Measurements from ENCODE around the gene C10orf90.

Gene C10orf90, protein sequence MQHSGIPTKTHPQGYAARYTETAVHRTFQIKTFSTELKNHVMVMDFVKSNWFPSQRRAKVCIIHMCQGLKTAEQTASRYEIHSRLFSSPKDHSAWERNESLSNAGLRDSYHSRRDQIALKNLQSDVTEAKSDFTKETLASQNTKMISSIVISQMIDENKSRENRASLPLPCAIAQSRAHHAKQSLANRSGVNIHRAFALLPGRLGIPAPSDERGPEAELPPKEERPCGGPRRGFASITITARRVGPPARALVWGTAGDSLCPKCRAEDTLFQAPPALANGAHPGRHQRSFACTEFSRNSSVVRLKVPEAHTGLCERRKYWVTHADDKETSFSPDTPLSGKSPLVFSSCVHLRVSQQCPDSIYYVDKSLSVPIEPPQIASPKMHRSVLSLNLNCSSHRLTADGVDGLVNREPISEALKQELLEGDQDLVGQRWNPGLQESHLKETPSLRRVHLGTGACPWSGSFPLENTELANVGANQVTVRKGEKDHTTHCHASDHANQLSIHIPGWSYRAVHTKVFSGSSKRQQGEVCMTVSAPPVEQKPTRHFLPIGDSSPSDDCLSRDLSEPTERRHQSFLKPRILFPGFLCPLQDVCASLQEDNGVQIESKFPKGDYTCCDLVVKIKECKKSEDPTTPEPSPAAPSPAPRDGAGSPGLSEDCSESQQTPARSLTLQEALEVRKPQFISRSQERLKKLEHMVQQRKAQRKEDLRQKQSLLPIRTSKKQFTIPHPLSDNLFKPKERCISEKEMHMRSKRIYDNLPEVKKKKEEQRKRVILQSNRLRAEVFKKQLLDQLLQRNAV

GRCh38 chr10:126670056-126670894, at the start of gene C10orf90:
Gene C10orf90, minus strand, starts transcription at chr10:126670693. Its CDS starts 213 bp downstream, at chr10:126670480.
- no peak for DNase-seq

DNA sequence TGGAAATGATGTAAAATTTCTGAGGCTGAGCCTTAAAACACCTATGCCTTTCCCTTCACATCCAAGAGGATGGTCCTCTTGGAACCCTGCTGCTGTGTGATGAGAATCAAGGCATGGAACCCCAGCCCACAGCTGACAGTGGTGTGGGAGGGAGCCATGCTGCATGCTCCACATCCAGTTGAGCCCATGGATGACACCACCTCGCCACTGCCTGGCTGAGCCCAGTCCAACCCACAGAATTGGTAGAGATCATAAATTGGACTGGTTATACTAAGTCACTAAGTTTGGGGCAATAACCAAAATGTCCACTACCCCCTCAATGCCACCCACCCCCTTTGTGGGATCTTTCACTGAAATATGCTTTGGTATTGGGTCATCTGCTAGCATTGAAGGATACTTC, 45.9 kb upstream of the C10orf90 start:
- DNase-seq, result no peak

GRCh38 chr10:126713594-126713993, 43.1 kb upstream of the C10orf90 start:
- DNase-seq, result no peak

DNA sequence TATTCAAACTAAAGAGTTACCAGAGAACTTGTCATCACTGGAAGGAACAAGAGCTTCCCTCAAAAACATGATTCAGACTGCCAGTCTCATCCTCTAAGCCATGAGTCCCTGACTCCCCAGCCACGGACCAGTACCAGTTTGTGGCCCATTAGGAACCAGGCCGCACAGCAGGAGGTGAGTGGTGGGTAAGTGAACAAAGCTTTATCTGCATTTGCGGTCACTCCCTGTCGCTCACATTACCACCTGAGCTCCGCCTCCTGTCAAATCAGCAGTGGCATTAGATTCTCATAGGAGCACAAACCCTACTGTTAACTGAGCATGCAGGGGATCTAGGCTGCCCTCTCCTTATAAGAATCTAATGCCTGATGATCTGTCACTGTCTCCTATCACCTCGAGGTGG, 42.2 kb upstream of the C10orf90 start:
- no peak for DNase-seq

- DNase-seq, result no peak
These were observed 35.6 kb upstream of the C10orf90 start for GRCh38 chr10:126705951-126706565.

DNA sequence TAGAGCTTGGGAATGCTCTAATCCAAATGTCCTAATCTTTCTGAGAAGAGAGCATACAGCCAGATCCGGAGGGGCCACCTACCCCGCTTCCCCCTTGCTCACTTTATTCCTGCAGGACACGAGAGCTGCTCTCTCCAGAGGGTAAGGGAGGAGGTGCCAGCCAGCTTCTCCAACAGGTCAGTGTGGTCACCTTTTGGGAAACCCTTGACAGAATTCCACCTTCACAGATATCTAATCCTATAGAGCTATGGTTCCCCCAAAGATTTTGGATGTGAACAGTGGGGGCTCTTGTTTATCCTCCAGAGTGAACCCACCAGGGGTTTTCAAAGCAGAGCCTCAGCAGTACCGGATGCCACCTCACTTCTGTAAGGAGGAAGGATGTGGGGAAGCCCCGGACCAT, 34.6 kb upstream of the C10orf90 start:
- no peak for DNase-seq

GRCh38 chr10:126704649-126705048, 34.2 kb upstream of the C10orf90 start:
- no peak for DNase-seq

DNA sequence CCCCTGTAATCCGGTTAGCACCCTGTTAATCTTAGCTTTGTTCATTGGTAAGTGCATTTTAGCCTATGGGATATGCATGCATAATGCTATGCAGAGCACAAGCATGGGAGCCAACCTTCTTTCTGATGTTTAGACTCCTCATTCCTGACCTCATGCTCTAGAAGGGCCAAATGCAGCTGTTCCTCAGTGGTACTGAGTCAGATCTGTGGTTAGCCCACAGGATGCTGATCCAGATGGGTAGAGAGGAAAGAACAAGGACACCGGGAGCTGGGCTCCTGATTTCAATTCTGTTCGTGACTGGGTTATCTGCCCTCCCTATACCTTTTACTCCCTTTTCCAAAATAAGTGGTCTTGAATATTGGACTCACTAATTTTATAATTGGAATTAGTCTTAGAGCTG, 31.7 kb upstream of the C10orf90 start:
- DNase-seq, result no peak

DNA sequence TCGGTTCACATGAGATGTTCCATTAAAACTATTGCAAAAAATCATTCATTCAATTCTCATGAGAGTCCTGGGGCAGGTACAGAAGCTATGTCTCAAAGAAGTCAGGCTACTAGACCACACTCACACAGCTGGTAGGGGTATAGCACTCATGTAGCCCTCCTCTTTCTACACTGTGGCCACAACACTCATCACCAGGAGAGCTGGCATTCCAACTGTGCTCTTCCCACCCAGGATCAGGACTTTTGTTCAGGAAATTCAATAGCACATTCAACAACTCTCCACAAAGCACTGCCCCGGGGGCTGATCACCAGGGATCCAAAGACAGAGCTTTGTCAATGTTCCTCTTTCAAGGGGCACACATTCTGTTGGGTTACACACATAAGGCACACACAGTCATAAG, 31.0 kb upstream of the C10orf90 start:
- DNase-seq, result no peak

- DNase-seq, result no peak
These were observed 26.2 kb upstream of the C10orf90 start for GRCh38 chr10:126696684-126697083.

DNA sequence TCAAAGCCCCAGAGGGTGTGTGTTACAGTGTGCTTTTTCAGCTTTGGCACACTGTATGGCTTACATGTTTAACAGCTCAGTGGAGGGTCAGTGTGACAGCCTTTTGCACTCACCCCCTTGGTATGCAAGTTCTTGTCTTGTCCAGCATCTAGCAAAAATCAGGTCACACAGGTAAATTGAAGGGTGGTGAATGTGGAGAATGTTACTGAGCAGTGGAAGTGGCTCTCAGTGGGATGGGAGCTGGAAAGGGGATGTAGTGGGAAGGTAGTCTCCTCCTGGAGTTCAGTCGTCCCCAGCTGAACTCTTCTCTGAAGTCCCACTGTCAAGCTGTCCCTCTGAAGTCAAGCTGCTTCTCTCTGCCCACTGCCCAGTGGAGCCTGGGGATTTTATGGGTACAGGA, 21.0 kb upstream of the C10orf90 start:
- no peak for DNase-seq

DNA sequence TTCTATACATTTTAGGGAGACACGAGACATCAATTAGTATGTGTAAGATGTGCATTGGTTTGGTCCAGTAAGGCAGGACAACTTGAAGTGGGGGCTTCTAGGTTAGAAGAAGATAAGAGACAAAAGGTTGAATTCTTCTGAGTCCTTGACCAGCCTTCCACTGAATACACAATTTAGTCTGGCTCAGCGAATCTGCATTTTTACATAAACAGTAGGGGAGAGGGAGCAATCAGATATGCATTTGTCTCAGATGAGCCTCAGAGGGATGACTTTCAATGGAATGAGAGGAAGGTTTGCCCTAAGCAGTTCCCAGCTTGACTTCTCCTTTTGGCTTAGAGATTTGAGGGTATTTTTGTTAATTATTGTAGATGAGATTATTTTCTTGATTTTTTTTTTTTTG, 20.0 kb upstream of the C10orf90 start:
- DNase-seq, result no peak

DNA sequence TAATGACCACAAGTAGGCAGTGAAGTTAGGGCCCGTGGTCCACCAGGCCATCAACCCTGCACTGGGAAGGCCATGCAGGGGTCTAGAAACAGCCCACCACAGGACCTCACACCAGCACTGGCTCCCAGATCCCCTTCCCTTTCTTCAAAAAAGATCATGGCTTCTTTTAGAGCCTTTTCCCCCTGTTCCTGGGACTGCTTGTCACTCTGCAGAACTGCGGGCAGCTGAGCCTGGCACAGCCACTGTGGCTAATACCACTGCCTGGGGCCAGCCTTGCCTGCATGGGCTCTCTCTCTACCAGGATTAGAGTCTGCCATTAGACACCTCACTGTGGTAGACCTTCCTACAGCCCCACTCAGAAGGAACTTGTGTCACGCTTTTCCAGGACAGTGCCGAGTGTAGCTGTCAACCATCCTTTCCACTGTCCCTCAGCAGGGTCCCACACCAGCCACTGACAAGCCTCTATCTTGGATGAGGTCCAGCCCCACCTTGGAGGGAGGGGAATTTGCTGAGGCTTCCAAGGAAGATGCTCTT, 19.0 kb upstream of the C10orf90 start:
- DNase-seq, result no peak

DNA sequence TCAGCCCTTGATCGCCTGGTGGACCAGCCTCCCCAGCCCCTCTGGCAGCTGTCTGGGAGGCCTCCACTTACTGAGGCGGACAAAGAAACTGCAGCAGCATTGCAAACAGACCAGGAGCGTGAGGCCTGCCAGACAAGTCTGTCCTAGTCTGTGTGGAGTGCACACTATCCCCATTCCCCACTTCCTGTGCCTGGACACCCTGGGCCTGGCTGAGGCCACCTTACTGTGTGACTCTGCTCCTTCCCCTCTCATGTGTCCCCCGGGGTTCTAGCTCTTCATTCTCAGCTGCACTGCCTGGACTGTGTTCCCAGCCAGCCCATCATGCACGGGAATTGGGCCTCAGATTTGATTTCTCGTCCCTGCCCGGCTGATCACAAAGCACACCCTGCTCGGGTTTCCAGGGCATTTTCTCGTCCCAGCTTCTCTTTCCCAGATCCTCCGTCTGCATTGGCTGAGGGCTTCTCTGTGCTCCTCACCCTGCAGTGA, 16.7 kb upstream of the C10orf90 start:
- no peak for DNase-seq

DNA sequence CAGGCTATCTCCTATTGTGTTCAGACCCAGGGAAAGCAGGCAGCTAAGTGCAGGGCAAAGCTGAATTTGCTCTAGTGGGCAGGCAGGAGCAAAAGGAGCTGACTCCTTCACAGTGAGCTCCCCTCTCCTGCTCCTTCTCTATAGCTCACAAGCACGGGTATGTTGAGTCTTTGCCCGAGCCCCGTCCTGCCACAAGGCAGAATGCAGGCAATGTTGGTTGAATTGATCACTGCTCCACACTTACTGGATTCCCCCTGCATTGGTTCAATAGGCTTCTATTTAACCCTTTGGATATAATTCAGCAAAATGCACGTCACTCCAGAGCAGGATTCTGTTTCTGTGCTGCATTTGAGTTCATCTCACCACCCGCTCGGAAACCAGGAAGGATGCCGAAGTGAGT, 16.2 kb upstream of the C10orf90 start:
- DNase-seq, result no peak

- DNase-seq, result no peak
These were observed 15.8 kb upstream of the C10orf90 start for GRCh38 chr10:126686268-126686667.

GRCh38 chr10:126685756-126686155, 15.3 kb upstream of the C10orf90 start:
- DNase-seq, result no peak

DNA sequence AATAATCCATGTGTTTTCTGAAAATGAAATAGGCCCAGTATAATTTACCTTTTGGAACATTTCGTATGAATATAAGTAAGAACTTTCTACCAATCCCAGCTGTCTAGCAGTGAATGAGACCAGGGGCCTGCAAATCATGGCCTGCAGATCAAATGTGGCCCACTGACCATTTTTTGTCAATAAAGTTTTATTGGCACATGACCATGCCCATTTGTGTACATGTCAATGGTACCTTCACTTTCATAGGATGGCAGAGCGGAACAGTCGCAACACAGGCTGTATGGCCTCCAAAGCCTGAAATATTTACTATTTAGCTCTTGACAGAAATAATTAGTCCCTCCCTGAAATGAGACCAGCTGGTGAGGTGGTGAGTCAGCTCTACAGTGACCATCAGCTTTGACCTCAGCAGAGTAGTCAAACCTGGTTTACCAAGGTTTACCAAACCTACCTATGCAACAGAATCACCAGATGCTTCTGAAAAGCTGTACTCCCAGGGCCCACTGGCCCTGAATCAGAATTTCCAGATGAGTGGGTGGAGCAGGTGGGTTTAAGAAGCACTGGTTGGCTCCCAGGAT, 13.8 kb upstream of the C10orf90 start:
- DNase-seq, result no peak

- DNase-seq, result no peak
These were observed 13.0 kb upstream of the C10orf90 start for GRCh38 chr10:126683466-126683865.

DNA sequence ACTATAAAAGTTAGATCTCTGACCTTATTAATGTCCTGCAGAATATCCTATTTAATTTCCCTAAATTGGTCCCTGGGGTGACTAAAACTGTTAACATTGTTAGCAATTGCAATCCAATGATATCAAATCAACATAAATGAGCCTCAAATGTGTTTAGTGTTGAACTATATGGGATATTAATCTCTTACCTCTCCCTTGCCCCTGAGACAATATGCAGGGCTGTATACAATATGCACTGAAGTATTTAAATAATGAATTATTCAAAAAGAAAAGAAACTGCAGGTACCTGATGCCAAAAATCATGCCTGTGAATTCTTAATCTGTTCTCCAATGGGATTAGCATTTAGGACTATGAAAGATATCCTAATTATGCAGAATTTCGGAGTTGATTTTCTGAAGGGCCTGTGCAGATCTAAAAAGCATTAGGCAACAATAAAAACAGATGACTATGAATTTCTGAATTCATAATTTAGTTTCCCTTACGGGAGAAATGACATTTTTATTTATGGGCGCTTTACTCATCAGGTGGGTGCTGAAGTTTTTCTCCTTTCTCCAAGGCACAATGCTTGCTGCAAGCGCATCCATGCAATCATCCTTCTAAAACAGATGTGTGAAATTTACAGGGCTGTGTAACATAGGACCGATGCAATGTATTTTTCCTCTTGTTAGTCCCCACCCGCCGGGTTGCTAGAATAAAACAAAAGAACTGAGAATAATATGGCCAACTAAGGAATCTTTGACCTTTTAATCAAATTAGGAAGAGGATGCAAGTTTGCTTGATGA, 5.4 kb upstream of the C10orf90 start:
- no peak for DNase-seq
